GM12801 (cell line): ENCODE results near the gene AIF1L.

Experiments
- TF ChIP-seq, protein P1 (sequence below): IDR thresholded peaks from one replicate; pipeline ENCODE4 v1.5.1; 2011; ENCODE audit warnings: control low read depth; ENCODE audit not compliant: insufficient read length; ENCODE audit errors: extremely low read depth

The AIF1L gene

DNA sequence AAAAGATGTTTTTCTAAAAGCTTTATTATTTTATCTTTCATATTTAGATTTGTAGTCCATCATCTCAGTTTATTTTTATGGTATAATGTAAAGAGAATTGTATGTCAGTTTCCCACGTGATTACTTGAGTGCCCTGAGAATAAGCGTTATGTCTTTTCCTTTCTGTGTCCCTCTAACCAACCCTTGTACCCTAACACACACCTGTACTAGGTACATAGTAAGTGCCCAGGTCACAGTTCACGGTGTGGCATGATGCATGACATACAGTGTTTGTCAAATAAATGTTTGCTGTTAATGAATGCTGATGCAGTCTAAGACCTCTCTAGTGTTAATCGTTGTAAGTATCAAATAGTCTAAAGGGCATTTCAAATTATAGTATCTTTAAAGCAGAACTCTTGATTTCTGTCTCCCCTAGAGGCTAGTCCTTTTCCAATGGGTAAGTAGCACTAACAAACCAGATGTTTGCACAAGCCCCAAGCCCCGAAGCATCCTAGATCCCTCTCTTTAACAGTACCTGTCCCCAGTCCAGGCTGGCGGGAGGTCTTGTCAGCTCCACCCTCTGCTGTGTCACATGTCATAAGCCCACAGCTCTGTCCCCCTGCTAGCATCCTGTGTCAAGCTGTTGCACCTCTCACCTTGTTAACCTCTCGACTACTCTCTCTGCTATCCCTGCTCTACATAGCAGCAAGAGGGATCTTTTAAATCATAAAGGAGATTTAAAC lies 52.8 kb downstream of the AIF1L start:
- TF ChIP-seq, protein P1, sequence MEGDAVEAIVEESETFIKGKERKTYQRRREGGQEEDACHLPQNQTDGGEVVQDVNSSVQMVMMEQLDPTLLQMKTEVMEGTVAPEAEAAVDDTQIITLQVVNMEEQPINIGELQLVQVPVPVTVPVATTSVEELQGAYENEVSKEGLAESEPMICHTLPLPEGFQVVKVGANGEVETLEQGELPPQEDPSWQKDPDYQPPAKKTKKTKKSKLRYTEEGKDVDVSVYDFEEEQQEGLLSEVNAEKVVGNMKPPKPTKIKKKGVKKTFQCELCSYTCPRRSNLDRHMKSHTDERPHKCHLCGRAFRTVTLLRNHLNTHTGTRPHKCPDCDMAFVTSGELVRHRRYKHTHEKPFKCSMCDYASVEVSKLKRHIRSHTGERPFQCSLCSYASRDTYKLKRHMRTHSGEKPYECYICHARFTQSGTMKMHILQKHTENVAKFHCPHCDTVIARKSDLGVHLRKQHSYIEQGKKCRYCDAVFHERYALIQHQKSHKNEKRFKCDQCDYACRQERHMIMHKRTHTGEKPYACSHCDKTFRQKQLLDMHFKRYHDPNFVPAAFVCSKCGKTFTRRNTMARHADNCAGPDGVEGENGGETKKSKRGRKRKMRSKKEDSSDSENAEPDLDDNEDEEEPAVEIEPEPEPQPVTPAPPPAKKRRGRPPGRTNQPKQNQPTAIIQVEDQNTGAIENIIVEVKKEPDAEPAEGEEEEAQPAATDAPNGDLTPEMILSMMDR, result no peak

DNA sequence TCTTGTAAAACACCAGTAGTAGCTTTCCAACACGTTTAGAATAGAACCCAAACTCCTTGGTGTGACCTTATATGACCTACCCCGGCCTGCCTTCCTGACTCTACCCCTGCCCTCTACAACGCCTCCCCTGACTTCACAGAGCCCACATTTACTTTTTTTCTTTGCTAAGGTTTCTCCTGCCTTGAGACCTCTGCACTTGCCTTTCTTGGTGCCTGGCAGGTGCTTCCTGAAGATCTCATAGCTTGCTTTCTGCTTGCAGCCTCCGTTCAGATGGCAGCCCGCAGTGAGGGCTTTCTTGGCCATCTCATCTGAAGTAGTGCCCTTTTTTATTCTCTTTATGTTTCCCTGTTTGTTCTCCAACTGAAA lies 53.3 kb downstream of the AIF1L start:
- TF ChIP-seq, protein P1, result no peak

GRCh38 chr9:131153595-131153994 lies 57.3 kb downstream of the AIF1L start:
- TF ChIP-seq, protein P1, result no peak

DNA sequence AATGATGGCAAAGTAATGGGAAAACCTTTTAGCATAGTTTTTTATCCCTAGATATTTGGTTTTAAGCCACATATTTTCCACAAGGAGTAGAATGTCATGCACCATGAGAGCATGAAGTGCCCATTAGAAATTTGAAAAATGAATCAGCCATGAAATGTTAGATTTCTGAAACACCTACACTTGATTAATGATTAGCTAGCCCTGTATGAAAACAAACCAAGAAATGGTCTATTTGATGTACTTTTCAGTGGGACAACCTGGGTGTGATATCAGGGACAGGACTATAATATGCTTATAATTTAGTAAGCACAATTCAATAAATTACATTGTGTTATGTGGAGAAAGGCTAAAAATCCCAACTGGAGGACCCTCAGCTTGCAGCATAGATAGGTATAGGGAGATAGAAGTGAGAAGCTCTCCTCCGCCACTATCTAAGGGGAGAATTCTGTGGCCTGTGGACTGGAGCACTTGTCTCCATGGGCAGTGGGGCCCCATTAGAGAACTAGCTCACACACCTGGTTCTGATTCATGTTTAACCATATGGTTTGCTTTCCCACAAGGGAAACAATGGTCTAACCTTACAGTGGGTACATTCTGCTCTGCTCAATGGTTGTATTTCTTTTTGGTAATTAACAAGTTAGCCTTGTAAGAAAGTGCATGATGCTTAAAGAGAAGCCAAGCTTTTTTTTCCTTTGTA lies 64.2 kb downstream of the AIF1L start:
- TF ChIP-seq, protein P1, result no peak

DNA sequence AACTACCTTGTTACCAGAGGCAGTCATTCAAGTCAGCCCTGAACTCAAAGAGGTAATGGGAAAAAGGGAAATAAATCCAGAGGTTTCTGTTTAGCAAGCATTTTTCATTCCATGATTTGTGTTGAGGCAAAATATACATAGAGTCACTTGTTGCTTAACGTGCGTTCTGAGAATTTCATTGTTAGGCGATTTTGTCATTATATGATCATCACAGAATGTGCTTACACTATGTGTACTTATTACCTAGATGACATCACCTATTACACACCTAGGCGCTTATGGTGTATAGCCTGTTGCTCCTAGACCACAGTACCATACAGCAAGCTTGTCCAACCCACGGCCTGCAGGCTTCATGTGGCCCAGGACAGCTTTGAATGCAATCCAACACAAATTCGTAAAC lies 65.3 kb downstream of the AIF1L start:
- TF ChIP-seq, protein P1, result no peak

DNA sequence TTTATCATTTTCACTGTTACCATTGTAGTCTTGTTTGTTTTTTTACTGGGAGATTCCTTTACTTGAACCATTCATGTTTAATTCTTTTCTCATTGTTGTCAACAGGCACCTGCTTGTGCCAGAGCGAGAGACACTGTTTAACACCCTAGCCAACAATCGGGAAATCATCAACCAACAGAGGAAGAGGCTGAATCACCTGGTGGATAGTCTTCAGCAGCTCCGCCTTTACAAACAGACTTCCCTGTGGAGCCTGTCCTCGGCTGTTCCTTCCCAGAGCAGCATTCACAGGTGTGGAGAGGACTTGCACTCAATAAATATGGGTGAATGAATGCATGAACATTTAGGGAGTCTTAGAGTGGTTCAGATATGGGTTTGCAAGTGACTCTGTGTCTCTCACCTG lies 66.6 kb downstream of the AIF1L start:
- TF ChIP-seq, protein P1, result no peak

- TF ChIP-seq, protein P1, result no peak
Observed at GRCh38 chr9:131165523-131165922, 69.2 kb downstream of the AIF1L start.
